Gastroesophageal sphincter (tissue), 3 donors: Measurements from ENCODE around the gene DMD.

ENCODE experiments used
- CTCF ChIP-seq, 4 experiments: fragments of 200-600 bp in 2 of 4; fragments of 450-650 bp in 2 of 4; sonication (generic) in 1 of 4; IDR thresholded peaks; one replicate each; pipeline ENCODE4 v1.5.1; 2017 to 2019; ENCODE audit warnings: antibody characterized with exemption in 4 of 4, mild to moderate bottlenecking in 2 of 4, moderate library complexity in 2 of 4
- EP300 ChIP-seq: sonication (generic); formaldehyde crosslinking; IDR thresholded peaks from one replicate; pipeline ENCODE4 v1.6.1; 2017; ENCODE audit warnings: antibody characterized with exemption, mild to moderate bottlenecking
- POLR2AphosphoS5 ChIP-seq: sonication (generic); formaldehyde crosslinking; IDR thresholded peaks from one replicate; pipeline ENCODE4 v1.6.1; 2017; ENCODE audit warnings: antibody characterized with exemption

DNA sequence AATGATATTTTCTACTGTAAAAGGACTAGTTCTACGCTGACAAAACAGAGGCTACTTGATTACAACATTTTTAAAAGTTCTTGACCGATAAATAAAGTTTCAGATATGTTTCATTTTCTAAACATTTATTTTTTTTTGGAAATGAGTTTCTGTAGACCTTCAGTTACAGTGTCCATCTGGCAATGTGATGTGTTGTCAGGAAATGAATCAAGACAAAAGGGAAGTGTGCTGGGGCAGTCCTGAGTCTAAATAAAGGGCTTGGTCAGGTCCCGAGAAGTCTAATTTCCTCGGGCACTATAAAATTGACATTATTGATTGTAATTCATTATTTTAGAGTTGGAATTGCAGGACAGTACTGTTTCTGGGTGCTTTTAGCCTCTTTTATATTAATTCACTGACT is 2082.5 kb downstream of the DMD start:
- no peak for TF ChIP-seq CTCF (IDR thresholded peaks at IDR 0.05)
- TF ChIP-seq EP300, result no peak
- no peak for TF ChIP-seq POLR2AphosphoS5
